AG10803 (cell line): ENCODE results near the gene CAMK1D.

Experiments
- DNase-seq: peaks from one replicate; pipeline ENCODE4 v3.0.0; 2010; ENCODE audit warnings: low read depth
- H3K4me3 ChIP-seq: 2 replicates; pipeline ENCODE4 v1.5.1; 2011; ENCODE audit warnings: mild to moderate bottlenecking, low read length, control low read depth
- CTCF ChIP-seq: conservative IDR thresholded peaks from 2 replicates; pipeline ENCODE4 v1.5.1; 2011; ENCODE audit warnings: mild to moderate bottlenecking, low read length, control low read depth, inconsistent platforms

Gene CAMK1D

GRCh38 chr10:12479924-12480323, 130.6 kb downstream of the CAMK1D start:
- no peak overlapping the region for H3K4me3 ChIP-seq
- no peak for DNase-seq
- no peak for TF ChIP-seq CTCF

- DNase-seq = no peak
- H3K4me3 ChIP-seq = no peak overlapping the region
- no peak for TF ChIP-seq CTCF
Observed at GRCh38 chr10:12480440-12480839, 131.1 kb downstream of the CAMK1D start.

GRCh38 chr10:12481924-12482323, 132.6 kb downstream of the CAMK1D start:
- DNase-seq = no peak
- TF ChIP-seq CTCF = no peak
- no peak overlapping the region for H3K4me3 ChIP-seq

GRCh38 chr10:12482587-12482986, 133.2 kb downstream of the CAMK1D start:
- DNase-seq = no peak
- H3K4me3 ChIP-seq = no peak overlapping the region
- TF ChIP-seq CTCF = no peak

GRCh38 chr10:12484002-12484918, 134.9 kb downstream of the CAMK1D start:
- peak overlapping the region; percentile 43 for H3K4me3 ChIP-seq
- peak; percentile 36 for DNase-seq
- TF ChIP-seq CTCF = no peak

GRCh38 chr10:12484941-12485805, 135.8 kb downstream of the CAMK1D start:
- H3K4me3 ChIP-seq = no peak overlapping the region
- DNase-seq = no peak
- TF ChIP-seq CTCF = no peak
